ENCODE data around the gene GRIN2A. TPM values are rescaled to one million over a fixed set of nuclear protein-coding genes. Genes with fewer than 3 reads are reported as not detected.

Gene GRIN2A
- total RNA-seq, 1 donor from 2014 or later: 6.8 TPM

DNA sequence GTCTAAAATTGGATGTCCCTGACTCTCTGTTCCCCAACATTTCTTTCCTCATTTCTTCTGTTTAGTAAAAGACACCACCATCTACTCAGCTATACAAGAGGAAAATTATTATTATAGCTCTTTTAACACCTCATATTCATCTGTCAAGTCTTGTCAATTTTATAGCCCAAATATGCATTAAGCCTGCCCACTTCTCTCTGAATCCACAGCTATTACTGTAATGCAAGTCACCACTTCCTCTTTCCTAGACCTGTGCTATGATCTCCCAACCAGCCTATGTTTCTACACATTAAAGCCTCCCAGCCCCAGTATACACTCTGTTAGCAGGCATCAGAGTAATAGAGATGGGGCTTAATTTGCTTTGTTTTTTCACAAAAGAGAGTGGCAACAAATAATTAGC lies 252.9 kb downstream of the GRIN2A start:
- H3K27me3 Mint-ChIP-seq (ENCODE audit: unreplicated experiment): no peaks in the 10 kb centered on the region
- DNase-seq: no peak
- no peak overlapping the region for H3K4me3 Mint-ChIP-seq (ENCODE audit: unreplicated experiment)
- H3K4me1 Mint-ChIP-seq (ENCODE audit: low read depth, unreplicated experiment): no peaks in the 10 kb centered on the region
- H3K9me3 Mint-ChIP-seq (ENCODE audit: unreplicated experiment): no peaks in the 10 kb centered on the region
- TF ChIP-seq, protein P1, sequence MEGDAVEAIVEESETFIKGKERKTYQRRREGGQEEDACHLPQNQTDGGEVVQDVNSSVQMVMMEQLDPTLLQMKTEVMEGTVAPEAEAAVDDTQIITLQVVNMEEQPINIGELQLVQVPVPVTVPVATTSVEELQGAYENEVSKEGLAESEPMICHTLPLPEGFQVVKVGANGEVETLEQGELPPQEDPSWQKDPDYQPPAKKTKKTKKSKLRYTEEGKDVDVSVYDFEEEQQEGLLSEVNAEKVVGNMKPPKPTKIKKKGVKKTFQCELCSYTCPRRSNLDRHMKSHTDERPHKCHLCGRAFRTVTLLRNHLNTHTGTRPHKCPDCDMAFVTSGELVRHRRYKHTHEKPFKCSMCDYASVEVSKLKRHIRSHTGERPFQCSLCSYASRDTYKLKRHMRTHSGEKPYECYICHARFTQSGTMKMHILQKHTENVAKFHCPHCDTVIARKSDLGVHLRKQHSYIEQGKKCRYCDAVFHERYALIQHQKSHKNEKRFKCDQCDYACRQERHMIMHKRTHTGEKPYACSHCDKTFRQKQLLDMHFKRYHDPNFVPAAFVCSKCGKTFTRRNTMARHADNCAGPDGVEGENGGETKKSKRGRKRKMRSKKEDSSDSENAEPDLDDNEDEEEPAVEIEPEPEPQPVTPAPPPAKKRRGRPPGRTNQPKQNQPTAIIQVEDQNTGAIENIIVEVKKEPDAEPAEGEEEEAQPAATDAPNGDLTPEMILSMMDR (IDR thresholded peaks at IDR 0.05; ENCODE audit: partially characterized antibody, unreplicated experiment): no peak
- H3K36me3 Mint-ChIP-seq (ENCODE audit: unreplicated experiment): no peaks in the 10 kb centered on the region
- no peak overlapping the region for H3K27ac Mint-ChIP-seq (ENCODE audit: unreplicated experiment)

DNA sequence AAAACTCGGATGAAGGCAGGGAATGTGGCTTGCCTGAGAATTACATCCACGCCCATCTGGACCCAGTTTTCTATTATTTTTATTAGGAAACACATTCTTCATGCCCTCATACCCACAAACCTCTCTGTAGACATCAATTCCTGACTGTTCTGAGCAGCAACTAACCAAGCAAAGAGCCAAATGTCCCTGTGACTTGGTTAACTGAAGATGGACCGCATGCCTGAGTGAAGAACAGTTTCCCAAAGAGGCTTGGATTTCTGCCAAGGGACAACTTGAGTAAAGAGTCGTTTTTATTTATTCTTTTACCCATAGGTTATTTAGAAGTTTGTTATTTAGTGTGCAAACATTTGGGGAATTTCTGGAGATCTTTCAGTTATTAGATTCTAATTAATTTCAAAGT lies 259.8 kb downstream of the GRIN2A start:
- no peaks in the 10 kb centered on the region for H3K4me1 Mint-ChIP-seq (ENCODE audit: low read depth, unreplicated experiment)
- TF ChIP-seq, protein P1 (IDR thresholded peaks at IDR 0.05; ENCODE audit: partially characterized antibody, unreplicated experiment): no peak
- no peaks in the 10 kb centered on the region for H3K27me3 Mint-ChIP-seq (ENCODE audit: unreplicated experiment)
- no peaks in the 10 kb centered on the region for H3K9me3 Mint-ChIP-seq (ENCODE audit: unreplicated experiment)
- DNase-seq: no peak
- H3K36me3 Mint-ChIP-seq (ENCODE audit: unreplicated experiment): no peaks in the 10 kb centered on the region
- H3K4me3 Mint-ChIP-seq (ENCODE audit: unreplicated experiment): no peak overlapping the region
- H3K27ac Mint-ChIP-seq (ENCODE audit: unreplicated experiment): no peak overlapping the region

DNA sequence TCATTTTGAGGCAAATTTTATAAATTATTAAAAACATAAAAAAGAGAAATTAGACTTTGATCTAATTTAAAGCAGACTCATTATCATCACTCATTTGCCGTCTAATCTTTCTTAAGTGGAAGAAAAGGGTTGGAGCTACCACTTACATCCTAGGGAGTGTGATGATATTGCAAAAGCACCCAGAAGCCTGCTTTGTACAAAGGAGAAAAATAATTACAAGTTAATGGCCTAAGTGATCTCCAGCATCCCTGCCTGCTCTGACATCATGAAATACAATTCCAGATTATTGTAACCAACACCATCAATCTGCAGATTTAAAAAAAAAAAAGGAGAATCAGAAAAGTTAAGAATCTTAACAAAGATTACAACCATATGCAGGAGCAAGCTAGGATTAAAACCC lies 260.2 kb downstream of the GRIN2A start:
- H3K27me3 Mint-ChIP-seq (ENCODE audit: unreplicated experiment): no peaks in the 10 kb centered on the region
- H3K4me3 Mint-ChIP-seq (ENCODE audit: unreplicated experiment): no peak overlapping the region
- DNase-seq: no peak
- no peaks in the 10 kb centered on the region for H3K36me3 Mint-ChIP-seq (ENCODE audit: unreplicated experiment)
- H3K4me1 Mint-ChIP-seq (ENCODE audit: low read depth, unreplicated experiment): no peaks in the 10 kb centered on the region
- no peaks in the 10 kb centered on the region for H3K9me3 Mint-ChIP-seq (ENCODE audit: unreplicated experiment)
- H3K27ac Mint-ChIP-seq (ENCODE audit: unreplicated experiment): no peak overlapping the region
- TF ChIP-seq, protein P1 (IDR thresholded peaks at IDR 0.05; ENCODE audit: partially characterized antibody, unreplicated experiment): no peak

DNA sequence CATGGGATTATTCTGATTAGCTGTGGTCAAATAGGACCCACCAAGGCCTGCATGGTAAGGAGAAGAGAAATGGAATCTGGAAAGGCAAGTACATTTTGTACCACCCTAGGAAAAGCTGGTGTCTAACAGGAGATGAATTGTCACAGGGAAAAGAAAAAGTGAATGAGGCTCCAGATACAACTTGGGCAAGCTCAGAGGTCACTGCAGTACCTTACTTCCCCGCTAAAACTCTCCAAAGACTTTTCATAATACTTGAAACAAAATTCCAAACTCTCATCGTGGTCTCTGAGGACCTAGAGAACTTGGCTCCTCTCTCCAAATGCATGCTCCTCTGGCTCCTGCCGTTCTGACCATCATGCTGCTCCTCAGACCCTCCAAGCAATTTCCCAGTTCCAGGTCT lies 262.8 kb downstream of the GRIN2A start:
- H3K36me3 Mint-ChIP-seq (ENCODE audit: unreplicated experiment): no peaks in the 10 kb centered on the region
- no peak for DNase-seq
- no peaks in the 10 kb centered on the region for H3K27me3 Mint-ChIP-seq (ENCODE audit: unreplicated experiment)
- TF ChIP-seq, protein P1 (IDR thresholded peaks at IDR 0.05; ENCODE audit: partially characterized antibody, unreplicated experiment): no peak
- H3K4me3 Mint-ChIP-seq (ENCODE audit: unreplicated experiment): no peak overlapping the region
- no peak overlapping the region for H3K27ac Mint-ChIP-seq (ENCODE audit: unreplicated experiment)
- H3K9me3 Mint-ChIP-seq (ENCODE audit: unreplicated experiment): no peaks in the 10 kb centered on the region
- H3K4me1 Mint-ChIP-seq (ENCODE audit: low read depth, unreplicated experiment): peaks cover 2% of the 10 kb centered on the region

DNA sequence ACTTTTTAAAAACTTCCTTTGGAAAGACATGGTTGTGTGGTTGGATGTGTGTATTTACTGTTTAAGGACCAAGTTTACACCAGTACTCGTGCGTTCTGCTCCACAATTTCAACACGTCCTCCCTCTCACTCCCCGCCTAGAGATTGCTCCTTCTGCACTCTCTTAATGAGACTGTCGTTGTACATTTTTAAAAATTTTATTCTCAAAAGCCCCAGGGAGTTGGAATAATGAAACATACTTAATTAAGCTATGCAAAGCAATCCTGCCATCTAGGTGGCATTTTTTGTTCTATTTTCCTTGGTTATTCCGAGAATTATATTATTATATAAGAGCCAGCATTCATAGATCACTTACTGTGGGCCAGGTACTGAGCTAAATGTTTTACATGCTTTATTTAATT lies 264.5 kb downstream of the GRIN2A start:
- TF ChIP-seq, protein P1 (IDR thresholded peaks at IDR 0.05; ENCODE audit: partially characterized antibody, unreplicated experiment): no peak
- Mint-ChIP-seq H3K4me1 (ENCODE audit: low read depth, unreplicated experiment) (peaks cover 4% of the 10 kb centered on the region), H3K36me3 (ENCODE audit: unreplicated experiment) (no peaks in the 10 kb centered on the region), H3K27ac (ENCODE audit: unreplicated experiment) (no peak overlapping the region), H3K4me3 (ENCODE audit: unreplicated experiment) (no peak overlapping the region), H3K9me3 (ENCODE audit: unreplicated experiment) (no peaks in the 10 kb centered on the region), H3K27me3 (ENCODE audit: unreplicated experiment) (peaks cover 2% of the 10 kb centered on the region)
- no peak for DNase-seq

All from glutamatergic neuron (in vitro differentiated cells).